Putamen (tissue), 1 donor: ENCODE measurements around the gene ACER3.

Source experiments
- DNase-seq: peaks from one replicate; pipeline ENCODE4 v3.0.0-alpha.2; 2016; ENCODE audit warnings: low spot score

ACER3 gene

GRCh38 chr11:77075425-77075905, 214.7 kb downstream of the ACER3 start:
- DNase-seq, result no peak
